Fibroblast of lung (primary cell): ENCODE measurements around the gene SCN1A. TPM values are rescaled to one million over a fixed set of nuclear protein-coding genes. Genes with fewer than 3 reads are reported as not detected.

ENCODE experiments used
- DNase-seq, 2 donors: peaks; one replicate each; pipeline versions ENCODE4 v3.0.0 to v3.0.0-alpha.2; 2010; ENCODE audit warnings: low read depth in 2 of 2
- H2AFZ ChIP-seq: 2 replicates; pipeline ENCODE4 v1.5.1; 2012; ENCODE audit warnings: low read length, control low read depth, inconsistent platforms
- H3K27ac ChIP-seq: 2 replicates; pipeline ENCODE4 v1.5.1; 2011; ENCODE audit warnings: low read length, control low read depth; ENCODE audit not compliant: insufficient read depth
- H3K27me3 ChIP-seq: 2 replicates; pipeline ENCODE4 v1.5.1; 2011; ENCODE audit warnings: mild to moderate bottlenecking, low read length; ENCODE audit not compliant: control insufficient read depth, insufficient read depth
- H3K36me3 ChIP-seq: 2 replicates; pipeline ENCODE4 v1.5.1; 2011; ENCODE audit warnings: low read length; ENCODE audit not compliant: control insufficient read depth, insufficient read depth
- H3K4me1 ChIP-seq: 2 replicates; pipeline ENCODE4 v1.5.1; 2011; ENCODE audit warnings: low read length; ENCODE audit not compliant: control insufficient read depth, insufficient read depth; ENCODE audit errors: extremely low read depth
- H3K4me2 ChIP-seq: 2 replicates; pipeline ENCODE4 v1.5.1; 2011; ENCODE audit warnings: low read length, control low read depth; ENCODE audit not compliant: insufficient read depth; ENCODE audit errors: extremely low read depth
- H3K4me3 ChIP-seq, 4 experiments: fragments of 200-600 bp in 1 of 4; sonication (generic) in 1 of 4; replicated peaks in 1 of 4; 2 replicates each; pipeline ENCODE4 v1.5.1; 2011 to 2016; ENCODE audit warnings: low read length in 4 of 4, low read depth in 3 of 4, mild to moderate bottlenecking in 3 of 4, control low read depth in 2 of 4, inconsistent platforms in 1 of 4, mixed read lengths in 1 of 4; ENCODE audit not compliant: insufficient read depth in 1 of 4; ENCODE audit errors: control extremely low read depth in 1 of 4
- H3K79me2 ChIP-seq: 2 replicates; pipeline ENCODE4 v1.5.1; 2012; ENCODE audit warnings: mild to moderate bottlenecking, low read length, inconsistent platforms; ENCODE audit not compliant: control insufficient read depth, insufficient read depth
- H3K9ac ChIP-seq: 2 replicates; pipeline ENCODE4 v1.5.1; 2011; ENCODE audit warnings: mild to moderate bottlenecking, low read length, control low read depth; ENCODE audit not compliant: insufficient read depth
- H3K9me3 ChIP-seq: 2 replicates; pipeline ENCODE4 v1.5.1; 2012; ENCODE audit warnings: low read depth, low read length; ENCODE audit not compliant: control insufficient read depth, insufficient read depth
- H4K20me1 ChIP-seq: 2 replicates; pipeline ENCODE4 v1.5.1; 2011; ENCODE audit warnings: low read length; ENCODE audit not compliant: control insufficient read depth, insufficient read depth; ENCODE audit errors: extremely low read depth
- EZH2 ChIP-seq: IDR thresholded peaks from 2 replicates; pipeline ENCODE4 v1.5.1; 2012; ENCODE audit warnings: low read length, control low read depth, mild to moderate bottlenecking; ENCODE audit errors: missing control alignments
- polyA plus RNA-seq, 2 donors: library from polyadenylated mRNA; depleted of rRNA in 1 of 2; stranded (reverse) in 1 of 2; unstranded in 1 of 2; fragments of >200 nt; gene quantifications; 2 replicates each; pipeline ENCODE4 v1.2.1, GENCODE V29; 2011 to 2012; ENCODE audit warnings: missing spikeins in 1 of 2
- total RNA-seq: library from RNA; depleted of rRNA; stranded (reverse); fragments of >200 nt; gene quantifications from 2 replicates; pipeline ENCODE4 v1.2.1, GENCODE V29; 2014
- TF ChIP-seq, protein P1 (sequence below), 2 donors: IDR thresholded peaks in 1 of 2; conservative IDR thresholded peaks in 1 of 2; 1 replicate in 1 of 2; 2 replicates in 1 of 2; pipeline ENCODE4 v1.5.1; 2011 to 2012; ENCODE audit warnings: low read length in 2 of 2, control low read depth in 1 of 2, inconsistent platforms in 1 of 2, low read depth in 1 of 2, mild to moderate bottlenecking in 1 of 2

Gene SCN1A
- total and polyA plus RNA-seq, 2 donors (not counting 1 experiment from before 2014, with no cell fraction given) = 0.05 to 0.50 TPM

DNA sequence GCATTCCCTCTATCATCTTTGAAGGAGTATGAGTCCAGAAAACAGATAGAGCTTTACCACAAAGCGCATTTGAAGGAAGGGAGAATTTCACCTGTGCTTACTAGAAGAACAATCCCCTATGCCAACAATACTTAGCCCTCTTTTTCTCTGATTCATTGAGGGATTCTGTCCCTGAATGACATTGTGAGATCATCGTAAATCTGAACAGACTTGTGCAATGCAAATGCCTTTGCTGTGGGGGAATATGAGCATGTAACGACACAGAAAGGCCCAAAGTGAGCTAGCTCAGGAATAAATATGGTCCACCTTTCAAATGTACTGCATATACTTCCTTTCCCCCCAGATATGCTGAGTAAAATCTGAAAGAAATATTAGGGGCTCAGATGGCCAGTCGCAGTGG is 67.6 kb downstream of the SCN1A start:
- TF ChIP-seq EZH2 = no peak
- TF ChIP-seq, protein P1, sequence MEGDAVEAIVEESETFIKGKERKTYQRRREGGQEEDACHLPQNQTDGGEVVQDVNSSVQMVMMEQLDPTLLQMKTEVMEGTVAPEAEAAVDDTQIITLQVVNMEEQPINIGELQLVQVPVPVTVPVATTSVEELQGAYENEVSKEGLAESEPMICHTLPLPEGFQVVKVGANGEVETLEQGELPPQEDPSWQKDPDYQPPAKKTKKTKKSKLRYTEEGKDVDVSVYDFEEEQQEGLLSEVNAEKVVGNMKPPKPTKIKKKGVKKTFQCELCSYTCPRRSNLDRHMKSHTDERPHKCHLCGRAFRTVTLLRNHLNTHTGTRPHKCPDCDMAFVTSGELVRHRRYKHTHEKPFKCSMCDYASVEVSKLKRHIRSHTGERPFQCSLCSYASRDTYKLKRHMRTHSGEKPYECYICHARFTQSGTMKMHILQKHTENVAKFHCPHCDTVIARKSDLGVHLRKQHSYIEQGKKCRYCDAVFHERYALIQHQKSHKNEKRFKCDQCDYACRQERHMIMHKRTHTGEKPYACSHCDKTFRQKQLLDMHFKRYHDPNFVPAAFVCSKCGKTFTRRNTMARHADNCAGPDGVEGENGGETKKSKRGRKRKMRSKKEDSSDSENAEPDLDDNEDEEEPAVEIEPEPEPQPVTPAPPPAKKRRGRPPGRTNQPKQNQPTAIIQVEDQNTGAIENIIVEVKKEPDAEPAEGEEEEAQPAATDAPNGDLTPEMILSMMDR (conservative IDR thresholded peaks at IDR 0.05 in 1 of 2, IDR thresholded peaks at IDR 0.05 in 1 of 2; ENCODE audit: low read depth in 1 of 2, low read length in 2 of 2) = no peak
- Histone ChIP-seq H4K20me1 (no peaks in the 10 kb centered on the region), H3K36me3 (no peaks in the 10 kb centered on the region), H3K4me3 (no peak overlapping the region), H2AFZ (no peak overlapping the region), H3K27me3 (no peaks in the 10 kb centered on the region), H3K4me2 (no peak overlapping the region), H3K9ac (no peak overlapping the region), H3K4me1 (no peaks in the 10 kb centered on the region), H3K79me2 (no peaks in the 10 kb centered on the region), H3K9me3 (no peaks in the 10 kb centered on the region), H3K27ac (no peak overlapping the region)
- peak in 1 of 2 donors; percentile 9 for DNase-seq

DNA sequence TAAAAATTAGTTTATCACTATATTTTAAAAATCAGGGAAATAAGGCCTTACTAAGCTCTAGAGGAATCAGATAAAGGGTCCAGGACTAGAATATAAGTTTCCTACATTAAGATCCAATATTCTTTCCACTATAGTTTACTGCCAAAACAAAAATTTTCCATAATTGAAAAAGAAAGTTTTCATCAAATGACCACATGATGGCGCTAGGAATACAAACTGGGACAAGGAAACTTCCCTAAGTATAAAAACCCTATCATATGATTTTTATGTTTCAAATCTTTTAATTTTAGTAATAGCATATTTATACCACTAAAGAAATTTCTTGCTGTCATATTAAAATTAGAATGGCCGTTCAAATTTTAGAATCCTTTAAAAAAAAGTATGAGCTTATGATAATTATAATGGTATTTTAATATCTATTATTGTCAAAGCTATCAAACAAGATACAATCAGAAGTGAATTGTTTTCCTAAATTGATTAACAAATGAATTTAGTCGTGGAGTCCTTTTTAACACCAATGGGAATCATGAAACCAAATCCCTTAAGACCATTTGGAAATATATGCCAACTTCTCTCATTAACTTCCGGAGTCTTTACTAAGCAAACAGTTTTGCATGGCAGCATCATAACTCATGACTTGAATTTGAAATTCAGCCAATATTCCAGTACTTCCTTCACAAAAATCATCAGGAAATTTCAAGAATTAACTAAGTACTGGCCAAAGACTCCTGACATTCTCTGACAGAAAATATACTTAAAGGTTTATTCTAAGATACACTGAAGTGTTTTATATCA is 70.3 kb downstream of the SCN1A start:
- Histone ChIP-seq H3K36me3 (no peaks in the 10 kb centered on the region), H2AFZ (no peak overlapping the region), H3K27me3 (no peaks in the 10 kb centered on the region), H3K79me2 (no peaks in the 10 kb centered on the region), H3K4me1 (no peaks in the 10 kb centered on the region), H4K20me1 (no peaks in the 10 kb centered on the region), H3K9me3 (no peaks in the 10 kb centered on the region), H3K27ac (no peak overlapping the region), H3K9ac (no peak overlapping the region), H3K4me3 (no peak overlapping the region), H3K4me2 (peak overlapping the region; percentile 2)
- no peak for TF ChIP-seq EZH2
- TF ChIP-seq, protein P1 (conservative IDR thresholded peaks at IDR 0.05 in 1 of 2, IDR thresholded peaks at IDR 0.05 in 1 of 2; ENCODE audit: low read depth in 1 of 2, low read length in 2 of 2) = peak; percentile 23 to 53
- DNase-seq = peak; percentile 56 to 59

DNA sequence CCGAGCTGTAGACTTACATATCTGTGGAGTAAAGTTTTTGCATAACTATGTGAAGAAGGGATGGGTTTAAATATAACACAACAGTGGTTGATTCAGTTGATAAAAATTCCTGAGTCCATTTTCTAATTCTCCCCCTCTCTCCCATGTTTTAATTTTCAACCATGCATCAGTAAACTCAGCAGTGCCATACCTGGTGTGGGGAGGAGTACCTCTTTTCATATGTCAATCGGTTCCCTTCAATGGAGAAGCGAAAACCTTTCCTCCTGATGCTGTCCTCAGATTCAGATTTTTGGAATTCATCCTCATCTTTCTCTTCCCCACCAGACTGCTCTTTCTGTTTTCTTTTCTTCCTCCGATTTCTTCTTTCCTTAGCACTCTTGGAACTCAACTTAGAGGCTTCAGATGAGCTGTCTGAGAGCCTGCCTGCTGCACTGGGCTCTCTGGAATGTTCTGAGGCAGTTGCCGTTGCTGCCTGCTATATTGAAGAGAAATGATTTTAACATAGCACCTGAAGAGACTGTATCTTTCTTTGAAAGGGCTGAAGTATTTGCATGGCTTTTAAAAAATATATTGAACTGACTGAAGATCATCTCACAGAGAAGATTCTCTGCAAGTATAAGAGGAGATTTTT is 82.9 kb downstream of the SCN1A start:
- Histone ChIP-seq H3K4me2 (no peak overlapping the region), H3K4me3 (no peak overlapping the region), H3K9ac (no peak overlapping the region), H3K36me3 (no peaks in the 10 kb centered on the region), H3K27ac (no peak overlapping the region), H4K20me1 (no peaks in the 10 kb centered on the region), H3K79me2 (no peaks in the 10 kb centered on the region), H3K9me3 (no peaks in the 10 kb centered on the region), H3K4me1 (no peaks in the 10 kb centered on the region), H3K27me3 (no peaks in the 10 kb centered on the region), H2AFZ (no peak overlapping the region)
- no peak for DNase-seq
- no peak for TF ChIP-seq EZH2
- TF ChIP-seq, protein P1 (conservative IDR thresholded peaks at IDR 0.05 in 1 of 2, IDR thresholded peaks at IDR 0.05 in 1 of 2; ENCODE audit: low read depth in 1 of 2, low read length in 2 of 2) = no peak
